Stromal cell of bone marrow (primary cell): ENCODE results near the gene OTULINL.

Experiments used
- DNase-seq: peaks from one replicate; pipeline ENCODE4 v3.0.0-alpha.2; 2012; ENCODE audit warnings: low read depth

OTULINL gene

DNA sequence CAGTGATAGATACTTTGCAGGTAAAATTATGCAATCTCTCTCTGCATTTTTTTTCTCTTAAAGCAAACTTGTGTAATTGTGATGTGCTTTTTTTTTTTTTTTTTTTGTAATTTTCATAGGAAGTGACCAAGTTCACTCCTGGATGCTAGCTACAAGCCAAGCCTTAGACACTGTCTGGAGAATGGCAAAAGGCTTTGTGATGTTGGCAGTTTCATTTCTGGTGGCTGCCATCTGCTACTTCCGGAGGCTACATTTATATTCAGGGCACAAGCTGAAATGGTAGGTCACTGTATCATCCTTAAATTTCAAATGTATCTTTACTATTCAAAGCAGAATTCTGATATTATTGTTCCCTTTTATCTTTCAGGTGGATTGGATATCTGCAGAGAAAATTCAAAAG, 19.3 kb downstream of the OTULINL start:
- no peak for DNase-seq

DNA sequence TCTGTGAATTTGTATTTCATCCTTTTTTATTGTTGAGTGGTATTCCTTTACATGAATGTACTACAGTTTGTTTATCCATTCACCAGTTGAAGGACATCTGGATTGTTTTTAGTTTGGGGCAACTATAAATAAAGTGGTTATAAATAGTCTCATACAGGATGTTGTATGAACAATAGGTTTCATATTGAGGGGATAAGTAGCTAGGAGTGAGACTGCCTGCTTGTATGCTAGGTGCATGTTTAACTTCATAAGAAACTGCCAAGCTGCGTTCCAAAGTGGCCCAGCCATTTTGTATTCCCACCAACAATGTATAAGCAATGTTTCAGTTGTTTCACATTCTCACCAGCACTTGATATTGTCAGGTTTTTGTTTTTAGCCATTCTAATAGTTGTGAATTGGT, 21.5 kb downstream of the OTULINL start:
- DNase-seq, result no peak

DNA sequence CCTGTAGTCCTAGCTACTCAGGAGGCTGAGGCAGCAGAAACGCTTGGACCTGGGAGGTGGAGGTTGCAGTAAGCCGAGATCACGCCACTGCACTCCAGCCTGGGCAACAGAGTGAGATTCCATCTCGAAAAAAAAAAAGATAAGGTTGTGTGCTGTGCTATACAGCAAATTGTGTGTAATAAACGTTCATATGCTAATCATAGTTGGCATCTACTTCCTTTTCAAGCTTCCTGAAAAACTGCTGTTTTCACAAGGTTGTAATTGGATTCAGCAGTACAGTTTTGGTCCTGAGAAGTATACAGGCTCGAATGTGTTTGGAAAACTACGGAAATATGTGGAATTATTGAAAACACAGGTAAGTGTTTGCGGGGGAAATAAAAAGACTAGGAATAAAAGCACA, 25.5 kb downstream of the OTULINL start:
- no peak for DNase-seq

DNA sequence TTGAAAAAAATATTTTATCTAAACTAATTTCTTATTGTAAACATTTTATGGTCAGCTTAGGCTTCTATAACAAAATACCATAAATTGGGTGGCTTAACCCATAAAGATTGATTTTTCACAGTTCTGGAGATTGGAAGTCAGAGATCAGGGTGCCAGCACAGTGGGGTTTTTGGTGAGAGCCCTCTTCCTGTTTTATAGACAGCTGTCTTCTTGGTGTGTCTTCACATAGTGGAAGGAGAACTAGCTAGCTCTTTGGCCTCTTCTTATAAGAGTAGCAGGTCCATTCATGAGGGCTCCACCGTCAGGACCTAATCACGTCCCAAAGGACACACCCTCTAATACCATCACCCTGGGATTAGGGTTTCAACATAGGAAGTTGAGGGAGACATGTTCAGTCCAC, 26.6 kb downstream of the OTULINL start:
- no peak for DNase-seq

DNA sequence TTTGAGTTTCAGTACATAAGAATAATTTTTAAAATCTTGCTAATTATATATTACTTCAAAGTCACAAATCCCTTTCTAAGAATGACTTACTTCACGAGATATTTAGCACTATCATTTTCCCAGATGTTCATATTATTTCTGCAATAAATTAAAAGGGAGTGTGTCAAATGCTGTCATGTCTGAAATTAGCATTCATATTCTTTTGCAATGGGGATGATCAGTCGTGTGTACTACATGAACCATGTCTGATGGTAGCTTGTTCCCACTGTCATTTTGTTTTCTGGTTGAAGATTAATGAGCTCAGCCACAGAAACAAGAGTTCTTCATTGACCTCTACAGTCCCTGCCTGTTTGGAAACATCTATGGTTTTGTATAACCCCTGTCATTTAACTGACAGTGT, 30.1 kb downstream of the OTULINL start:
- no peak for DNase-seq

DNA sequence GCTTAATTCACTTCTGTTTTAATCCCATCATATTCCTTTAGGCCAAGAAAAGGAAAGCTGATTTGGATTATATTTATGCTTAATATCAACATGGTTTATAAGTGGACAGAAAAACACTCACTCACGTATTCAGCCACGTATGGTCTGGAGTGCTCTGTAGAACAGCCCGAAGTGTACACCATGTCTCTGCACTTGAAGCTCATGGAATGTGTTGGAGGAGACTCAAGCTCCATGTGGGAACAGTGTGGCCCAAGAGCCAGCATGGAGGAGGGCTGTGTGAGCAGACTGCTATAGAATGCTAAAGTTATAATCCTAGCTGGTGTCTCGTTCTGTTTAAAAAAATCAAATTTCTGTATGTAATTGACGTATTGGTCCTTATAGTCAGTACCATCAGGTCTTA, 32.9 kb downstream of the OTULINL start:
- DNase-seq, result no peak

DNA sequence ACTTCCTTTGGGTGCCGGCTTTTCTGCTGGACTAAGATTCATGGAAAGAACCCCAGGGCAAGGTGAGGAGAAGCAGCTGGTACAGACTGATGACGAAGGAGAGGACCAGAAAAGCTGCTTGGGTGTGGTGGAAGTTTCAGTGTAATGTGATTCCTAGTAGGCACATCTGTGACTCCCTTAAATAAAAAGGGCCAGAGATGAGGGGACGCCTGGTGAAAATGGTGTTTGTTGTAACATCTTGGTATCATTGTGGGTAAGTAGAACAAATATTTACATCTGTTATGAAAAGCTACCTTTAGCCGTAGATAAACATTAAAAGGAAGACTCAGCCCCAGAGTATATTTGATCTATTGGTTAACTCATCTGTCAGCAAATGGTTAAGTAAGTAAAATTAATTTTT, 33.8 kb downstream of the OTULINL start:
- DNase-seq, result no peak

DNA sequence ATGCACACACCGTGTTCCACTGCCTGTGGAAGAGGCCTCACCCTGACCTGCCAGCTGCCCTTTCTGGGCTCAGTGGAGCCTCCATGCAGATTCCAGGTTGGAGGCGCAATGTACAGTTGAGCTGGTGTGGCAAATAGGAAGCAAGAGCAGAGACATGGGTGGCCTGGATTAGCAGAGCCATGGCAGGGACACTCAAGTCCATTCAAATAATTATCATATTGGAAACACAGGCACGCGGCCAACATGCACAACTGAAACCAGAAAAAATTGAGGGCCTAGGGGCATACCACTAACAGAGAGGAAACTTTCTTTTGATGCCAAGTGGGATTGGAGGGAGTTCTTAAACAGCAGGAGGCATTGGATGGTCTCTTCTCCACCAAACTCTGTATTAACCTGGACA, 35.8 kb downstream of the OTULINL start:
- DNase-seq, result no peak

DNA sequence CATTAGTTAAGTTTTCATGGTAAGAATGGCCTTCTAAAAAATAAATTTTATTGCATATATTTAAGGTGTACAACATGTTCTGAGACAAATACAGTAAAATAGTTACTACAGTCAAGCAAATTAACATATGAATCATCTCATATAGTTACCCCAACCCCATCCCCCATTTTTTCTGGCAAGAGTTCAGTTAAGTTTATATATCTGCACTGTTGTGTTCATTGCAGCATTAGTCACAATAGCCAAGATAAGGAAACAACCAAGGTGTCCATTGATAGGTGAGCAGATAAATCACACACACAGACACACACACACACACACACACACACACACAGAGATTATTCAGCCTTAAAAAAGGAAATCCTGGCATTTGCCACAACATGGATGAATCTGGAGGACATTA, 45.7 kb downstream of the OTULINL start:
- DNase-seq, result no peak

DNA sequence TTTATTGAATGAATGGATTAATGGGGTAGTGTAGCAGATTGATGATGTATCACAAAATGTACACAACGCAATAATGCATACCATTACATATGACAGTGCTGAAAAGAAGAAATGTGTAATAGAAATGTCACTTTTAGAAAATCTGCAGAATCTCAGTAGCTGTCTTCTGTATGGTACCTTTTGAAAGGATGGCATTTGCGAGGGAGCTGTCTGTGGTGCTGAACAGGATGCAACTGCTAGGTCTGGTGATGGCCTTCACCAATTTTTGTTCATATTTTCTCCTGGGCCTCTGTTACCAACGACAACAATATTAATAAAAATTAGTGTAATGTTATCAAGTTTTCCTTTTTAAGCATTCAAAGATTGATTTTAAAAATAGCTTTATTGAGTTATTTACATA, 46.8 kb downstream of the OTULINL start:
- DNase-seq, result peak; percentile 25

DNA sequence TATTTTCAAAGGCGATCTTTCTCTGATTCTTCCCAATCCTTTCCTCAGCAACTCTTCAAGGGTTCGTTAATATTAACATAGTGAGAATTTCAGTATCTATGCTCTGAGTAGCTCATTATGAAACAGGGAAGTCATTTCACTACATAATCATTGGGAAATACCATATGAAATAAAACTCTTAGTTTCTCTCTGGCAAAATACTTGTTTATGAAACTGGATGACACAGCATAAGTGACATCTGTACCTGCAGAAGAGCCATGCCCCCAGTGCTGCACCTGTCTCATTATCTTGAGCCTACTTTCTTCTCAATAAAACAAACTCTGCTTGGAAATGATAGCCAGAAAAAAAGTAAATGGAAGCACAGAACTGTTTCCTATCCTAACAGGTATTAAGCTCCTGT, 49.1 kb downstream of the OTULINL start:
- DNase-seq, result no peak

DNA sequence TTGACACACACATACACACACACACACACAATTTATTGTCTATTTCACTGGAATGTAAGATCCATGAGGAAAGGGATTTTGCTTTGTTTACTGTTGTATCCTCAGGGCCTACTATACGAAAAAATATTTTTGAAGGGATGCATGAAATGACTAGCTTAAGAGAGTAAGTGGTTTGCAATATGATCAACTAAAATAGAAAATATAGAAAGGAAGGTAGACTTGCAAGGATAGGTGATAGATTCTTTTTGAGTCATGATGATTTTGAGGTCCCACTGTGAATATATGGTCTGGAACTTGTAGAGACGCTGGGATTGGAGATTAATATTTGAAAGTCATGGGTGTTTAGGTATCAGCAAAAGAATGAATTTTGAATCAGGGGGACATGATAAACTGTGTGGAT, 54.1 kb downstream of the OTULINL start:
- no peak for DNase-seq

DNA sequence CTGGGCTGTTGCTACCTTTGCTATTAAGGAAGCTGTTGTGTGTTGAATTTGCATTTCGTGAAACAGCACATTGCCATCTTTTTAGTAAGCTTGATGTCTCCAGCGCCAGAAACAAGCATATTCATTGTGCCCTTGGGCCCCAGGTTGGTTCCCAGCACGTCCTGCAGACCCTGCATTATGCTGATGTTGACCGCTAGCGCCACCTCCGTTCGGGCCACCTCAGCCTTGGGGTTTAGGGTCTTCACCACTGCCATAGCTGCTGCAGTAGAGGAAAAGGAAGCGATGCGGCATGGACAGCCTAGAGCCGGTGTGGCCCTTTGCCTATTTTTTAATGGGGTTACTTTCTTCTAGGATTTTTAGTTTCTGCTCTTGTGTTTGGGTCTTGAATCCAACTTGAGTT, 59.2 kb downstream of the OTULINL start:
- no peak for DNase-seq

DNA sequence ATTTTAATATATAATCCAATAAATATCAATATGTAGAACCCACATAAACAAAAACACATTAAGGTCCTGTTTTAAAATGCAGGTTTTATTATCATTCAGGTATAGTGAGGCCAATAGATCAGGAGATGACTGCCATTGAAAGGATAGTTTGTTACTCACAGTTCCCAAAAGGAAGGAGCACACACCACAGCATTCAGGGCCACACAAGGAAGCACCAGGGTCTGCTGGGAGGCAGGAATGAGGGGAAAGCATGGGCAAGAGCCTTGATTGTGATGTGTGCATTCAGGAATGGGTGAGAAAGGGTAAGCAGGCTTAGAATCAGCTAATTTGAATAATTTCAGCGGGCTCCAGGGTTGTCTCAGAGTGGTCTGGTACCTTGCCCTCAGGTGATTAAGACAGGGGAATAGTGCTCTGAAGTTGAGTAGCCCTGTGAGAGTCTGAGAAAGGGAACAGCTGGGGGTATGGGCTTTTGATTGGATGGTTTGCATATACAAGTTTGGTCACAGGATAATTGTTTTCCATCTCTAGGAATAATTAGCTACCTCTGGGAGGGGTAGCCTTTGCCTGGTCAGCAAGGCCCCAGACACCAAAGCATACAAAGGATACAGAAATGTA, 63.1 kb downstream of the OTULINL start:
- no peak for DNase-seq

DNA sequence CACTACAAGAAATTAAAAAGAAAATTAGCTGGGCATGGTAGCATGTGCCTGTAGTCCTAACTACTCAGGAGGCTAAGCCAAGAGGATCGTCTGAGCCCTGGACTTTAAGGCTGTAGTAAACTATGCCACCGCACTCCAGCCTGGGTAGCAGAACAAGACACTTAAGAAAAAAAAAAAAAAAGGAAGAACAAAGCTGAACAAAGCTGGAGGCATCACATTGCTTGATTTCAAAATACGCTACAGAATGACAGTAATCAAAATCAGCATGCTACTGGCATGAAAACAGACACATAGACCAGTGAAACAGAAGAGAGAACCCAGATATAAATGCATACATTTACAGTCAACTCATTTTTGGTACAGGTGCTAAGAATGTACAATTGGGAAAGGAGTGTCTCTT, 68.5 kb downstream of the OTULINL start:
- no peak for DNase-seq

DNA sequence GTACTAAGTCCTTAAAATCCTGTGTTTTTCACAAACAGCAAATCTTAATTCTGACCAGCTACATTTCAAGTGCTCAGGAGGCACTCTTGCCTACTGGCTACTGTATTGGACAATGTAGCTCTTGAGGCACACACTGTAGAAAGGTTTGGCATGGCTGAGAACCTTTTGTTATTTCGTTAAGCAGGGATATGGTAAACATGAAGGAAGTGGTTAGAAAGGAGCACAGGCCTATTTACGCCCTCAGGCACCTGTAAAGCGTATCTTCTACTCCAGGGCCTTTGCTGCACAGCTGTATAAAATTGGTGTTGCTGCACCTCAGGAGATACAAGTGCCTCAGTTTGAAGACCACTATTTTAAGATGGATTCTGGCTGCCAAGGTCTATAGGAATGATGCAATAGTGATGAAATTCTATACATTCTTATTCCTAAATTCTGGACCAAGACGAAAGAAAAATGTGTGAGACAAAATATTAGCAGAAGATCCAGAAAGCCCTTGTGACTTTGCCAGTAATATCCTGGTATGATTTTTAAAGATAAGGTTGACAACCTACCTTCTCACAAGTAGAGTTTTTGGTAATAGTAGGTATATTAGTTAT, 73.7 kb downstream of the OTULINL start:
- DNase-seq, result no peak

DNA sequence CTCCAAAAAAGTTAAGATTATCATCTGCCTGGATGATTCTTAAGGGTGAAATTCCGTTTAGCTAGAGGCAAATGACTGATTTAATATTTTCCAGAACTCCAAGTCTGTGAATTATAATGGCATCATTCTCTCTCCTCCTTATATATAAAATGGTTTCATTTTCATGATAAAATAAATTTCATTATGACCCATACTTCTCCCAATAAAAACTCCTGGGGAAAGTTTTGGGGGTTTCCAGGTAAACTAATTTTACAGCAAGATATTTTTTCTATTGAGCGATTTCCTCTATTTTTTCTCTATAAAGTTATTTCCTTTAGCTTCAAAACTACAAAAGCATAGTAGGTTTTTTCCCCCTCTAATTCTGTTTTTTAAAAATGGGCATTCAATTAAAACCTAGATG, 75.3 kb downstream of the OTULINL start:
- no peak for DNase-seq

DNA sequence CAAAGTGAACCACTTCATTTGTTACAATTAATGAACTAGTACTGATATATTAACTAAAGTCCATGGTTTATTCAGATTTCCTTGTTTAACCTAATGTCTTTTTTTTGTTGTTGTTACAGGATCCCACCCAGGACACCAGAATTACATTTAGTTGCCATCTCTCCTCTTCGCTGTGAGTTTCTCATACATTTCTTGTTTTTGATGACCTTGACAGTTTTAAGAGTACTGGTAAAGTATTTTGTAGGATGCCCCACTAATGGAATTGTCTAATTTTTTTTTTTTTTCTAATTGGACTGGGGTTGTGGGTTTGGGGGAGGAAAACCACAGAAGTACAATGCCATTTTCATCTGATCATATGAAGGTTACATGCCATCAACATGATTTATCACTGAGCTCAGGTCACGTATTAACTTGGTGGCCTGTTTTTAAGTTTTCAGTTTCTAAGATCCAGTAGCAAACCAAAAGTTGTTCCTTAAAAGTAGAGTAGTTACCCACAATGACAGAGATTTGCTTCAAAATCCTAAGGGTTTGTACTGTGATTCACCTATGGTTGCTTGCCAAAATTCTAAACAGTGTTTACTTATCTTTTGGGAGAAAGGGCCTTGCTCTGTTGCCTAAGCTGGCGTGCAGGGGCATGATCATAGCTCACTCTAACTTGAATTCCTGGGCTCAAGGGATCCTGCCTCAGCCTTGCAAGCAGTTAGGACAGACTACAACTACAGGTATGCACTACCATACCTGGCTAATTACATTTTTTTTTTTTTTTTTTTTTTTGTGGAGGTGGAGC, 78.4 kb downstream of the OTULINL start:
- DNase-seq, result peak; percentile 63

DNA sequence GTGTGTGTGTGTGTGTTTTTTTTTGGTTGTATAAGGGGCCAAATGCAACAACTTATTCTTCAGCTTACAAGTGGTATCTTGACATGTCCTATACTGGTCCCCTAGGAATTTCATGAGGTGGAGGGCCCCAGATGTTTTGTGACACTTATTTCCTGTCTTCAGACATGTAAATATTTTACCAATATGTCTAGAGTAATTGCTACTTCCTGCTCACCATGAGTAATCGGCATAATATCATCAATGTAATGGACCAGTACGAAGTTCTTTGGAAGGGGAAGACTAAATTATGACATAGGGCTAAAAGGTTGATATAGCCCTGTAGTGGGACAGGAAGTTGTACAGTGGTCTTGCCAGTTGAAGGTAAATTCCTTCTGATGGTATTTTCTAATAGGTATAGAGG, 79.2 kb downstream of the OTULINL start:
- DNase-seq, result no peak
